ENCODE results near the gene RBMS3.

The RBMS3 gene

DNA sequence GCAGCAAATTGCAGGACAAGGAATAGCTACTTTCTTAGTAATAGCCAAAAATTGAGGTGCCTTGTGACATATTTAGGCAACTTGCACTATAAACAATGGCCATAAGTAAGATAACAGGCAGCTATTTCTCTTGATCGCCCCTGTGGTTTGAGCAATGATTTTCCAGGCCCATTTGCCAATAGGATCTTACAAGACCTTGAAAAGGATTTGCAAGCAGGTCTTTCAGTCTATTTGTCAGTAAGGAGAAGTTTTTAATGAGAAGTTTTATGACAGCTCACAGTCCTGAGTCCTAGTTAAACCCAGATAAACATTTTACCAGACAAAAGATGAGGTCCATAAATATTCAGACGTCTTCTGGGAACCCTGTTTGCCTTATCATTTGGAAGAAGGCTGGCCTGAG lies 645.5 kb downstream of the RBMS3 start:
- no peak for DNase-seq (ENCODE audit: low spot score)
- no peak overlapping the region for H3K4me3 ChIP-seq
- peak overlapping the region in 1 of 2 donors; percentile 23 for H3K27ac ChIP-seq
- TF ChIP-seq, protein P1, sequence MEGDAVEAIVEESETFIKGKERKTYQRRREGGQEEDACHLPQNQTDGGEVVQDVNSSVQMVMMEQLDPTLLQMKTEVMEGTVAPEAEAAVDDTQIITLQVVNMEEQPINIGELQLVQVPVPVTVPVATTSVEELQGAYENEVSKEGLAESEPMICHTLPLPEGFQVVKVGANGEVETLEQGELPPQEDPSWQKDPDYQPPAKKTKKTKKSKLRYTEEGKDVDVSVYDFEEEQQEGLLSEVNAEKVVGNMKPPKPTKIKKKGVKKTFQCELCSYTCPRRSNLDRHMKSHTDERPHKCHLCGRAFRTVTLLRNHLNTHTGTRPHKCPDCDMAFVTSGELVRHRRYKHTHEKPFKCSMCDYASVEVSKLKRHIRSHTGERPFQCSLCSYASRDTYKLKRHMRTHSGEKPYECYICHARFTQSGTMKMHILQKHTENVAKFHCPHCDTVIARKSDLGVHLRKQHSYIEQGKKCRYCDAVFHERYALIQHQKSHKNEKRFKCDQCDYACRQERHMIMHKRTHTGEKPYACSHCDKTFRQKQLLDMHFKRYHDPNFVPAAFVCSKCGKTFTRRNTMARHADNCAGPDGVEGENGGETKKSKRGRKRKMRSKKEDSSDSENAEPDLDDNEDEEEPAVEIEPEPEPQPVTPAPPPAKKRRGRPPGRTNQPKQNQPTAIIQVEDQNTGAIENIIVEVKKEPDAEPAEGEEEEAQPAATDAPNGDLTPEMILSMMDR (IDR thresholded peaks at IDR 0.05) = no peak

DNA sequence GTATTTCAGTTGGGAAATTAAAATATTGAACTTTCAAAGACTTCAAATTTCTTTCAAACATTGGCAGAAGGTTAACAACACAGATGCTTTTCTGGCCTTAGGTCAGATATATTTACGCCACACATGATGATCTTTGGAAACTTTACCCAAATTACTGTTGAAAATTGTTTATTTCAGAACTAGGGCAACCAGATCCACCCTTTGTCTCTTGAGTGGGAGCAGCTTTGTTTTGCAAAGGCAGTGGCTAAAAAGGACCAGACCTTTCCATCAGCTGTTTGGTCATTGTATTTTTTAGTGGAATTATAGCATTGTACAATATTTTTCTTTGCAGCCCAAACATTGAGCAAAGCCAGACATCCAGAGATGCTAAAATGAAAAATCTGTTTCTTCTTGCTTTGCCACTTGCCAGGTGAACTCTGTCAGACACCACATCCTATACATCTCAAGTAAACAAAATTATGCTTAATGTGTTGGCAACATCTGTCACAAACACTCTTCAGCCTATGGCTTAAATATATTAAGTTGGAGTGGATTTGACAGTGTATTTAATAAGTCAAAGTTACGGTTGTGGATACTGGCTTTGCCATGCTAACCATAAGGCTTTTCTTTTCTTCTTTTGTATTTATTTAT lies 651.9 kb downstream of the RBMS3 start:
- Histone ChIP-seq H3K27ac (no peak overlapping the region), H3K4me3 (no peak overlapping the region)
- TF ChIP-seq, protein P1 (IDR thresholded peaks at IDR 0.05) = no peak
- no peak for DNase-seq (ENCODE audit: low spot score)

DNA sequence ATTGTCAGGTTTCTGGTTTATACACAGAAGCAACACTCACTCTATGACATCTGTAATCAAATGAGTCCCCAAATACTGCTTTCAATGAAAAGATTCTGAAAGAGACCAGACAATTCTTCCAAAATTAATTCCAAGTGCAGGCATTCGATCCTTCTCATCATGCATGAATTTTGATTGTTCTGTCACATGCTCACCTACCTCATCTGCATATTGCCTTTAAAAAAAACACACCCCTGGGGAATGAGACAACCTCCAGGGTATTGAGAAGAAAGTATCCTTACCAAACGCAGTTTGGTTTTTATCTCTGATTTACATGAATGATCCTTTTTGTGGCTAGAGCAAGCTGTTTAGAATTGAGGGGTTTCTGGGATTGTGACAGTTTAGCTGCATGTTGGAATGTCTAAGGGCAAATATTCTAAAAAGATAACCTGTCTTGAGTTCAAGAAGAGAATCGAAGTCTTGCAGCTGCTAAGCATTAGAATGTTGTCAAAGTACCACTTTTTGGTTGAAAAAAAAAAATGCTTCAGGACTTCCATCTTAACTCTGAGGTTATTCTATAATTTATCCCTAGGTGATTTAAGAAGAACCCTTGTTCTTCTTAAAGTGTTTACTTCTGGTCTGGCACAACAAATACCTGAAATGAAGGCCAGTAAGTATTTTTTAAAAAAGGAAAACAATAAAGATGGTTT lies 653.1 kb downstream of the RBMS3 start:
- DNase-seq (ENCODE audit: low spot score) = no peak
- no peak overlapping the region for H3K4me3 ChIP-seq
- TF ChIP-seq, protein P1 (IDR thresholded peaks at IDR 0.05) = no peak
- no peak overlapping the region for H3K27ac ChIP-seq

DNA sequence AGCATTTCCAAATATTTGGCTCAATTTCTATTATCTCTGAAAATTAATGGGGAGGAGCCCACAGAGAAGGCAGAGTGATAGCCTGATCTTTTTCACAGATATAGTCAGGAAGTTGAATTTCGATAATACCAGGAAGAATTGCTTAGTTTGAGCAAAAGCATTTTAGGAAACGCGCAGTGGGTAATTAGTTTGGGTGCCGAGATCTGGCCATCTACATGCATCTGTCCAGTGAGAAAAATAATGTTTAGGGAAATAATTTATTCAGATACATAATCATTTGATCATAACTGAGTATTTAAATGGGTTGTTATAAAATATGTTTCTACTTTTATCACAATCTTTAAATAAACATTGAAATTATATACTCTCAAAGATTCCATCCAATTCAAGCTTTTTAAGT lies 653.9 kb downstream of the RBMS3 start:
- no peak overlapping the region for H3K4me3 ChIP-seq
- TF ChIP-seq, protein P1 (IDR thresholded peaks at IDR 0.05) = no peak
- DNase-seq (ENCODE audit: low spot score) = no peak
- no peak overlapping the region for H3K27ac ChIP-seq

DNA sequence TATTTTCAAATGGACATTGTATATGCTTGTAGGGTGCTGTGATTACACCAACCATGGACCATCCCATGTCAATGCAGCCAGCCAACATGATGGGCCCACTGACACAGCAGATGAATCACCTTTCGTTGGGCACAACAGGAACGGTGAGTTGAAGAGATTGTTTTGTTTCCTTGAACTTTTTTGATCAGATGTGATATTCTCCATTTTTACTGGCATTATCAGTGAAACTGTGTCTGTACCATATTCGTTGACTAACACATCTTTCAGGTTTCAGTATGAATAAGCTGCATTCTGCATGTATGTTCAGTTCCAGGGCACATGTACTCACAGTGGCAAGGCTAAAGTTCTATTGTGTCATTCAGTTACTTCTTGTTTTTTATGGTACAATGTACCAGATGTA lies 655.2 kb downstream of the RBMS3 start:
- DNase-seq (ENCODE audit: low spot score) = no peak
- TF ChIP-seq, protein P1 (IDR thresholded peaks at IDR 0.05) = no peak
- H3K27ac ChIP-seq = no peak overlapping the region
- no peak overlapping the region for H3K4me3 ChIP-seq

DNA sequence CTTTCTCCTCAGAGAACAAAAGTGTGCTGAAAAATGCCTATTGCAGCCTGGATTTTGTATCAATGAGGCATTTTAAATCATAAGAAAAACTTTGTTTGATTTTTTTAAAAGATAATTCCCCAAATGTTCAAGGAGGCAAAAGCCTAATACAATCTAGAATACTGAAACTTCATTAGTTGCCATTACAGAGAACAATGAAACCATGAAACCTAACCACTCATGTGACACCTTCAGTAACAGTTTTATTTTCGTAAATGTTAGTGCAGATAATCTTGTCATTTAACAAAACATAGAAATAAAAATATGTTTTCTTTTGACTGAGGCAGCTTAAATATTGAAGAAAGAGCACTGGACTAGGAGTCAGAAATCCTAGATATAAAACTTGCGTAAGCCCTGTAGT lies 655.9 kb downstream of the RBMS3 start:
- TF ChIP-seq, protein P1 (IDR thresholded peaks at IDR 0.05) = no peak
- no peak overlapping the region for H3K4me3 ChIP-seq
- no peak for DNase-seq (ENCODE audit: low spot score)

DNA sequence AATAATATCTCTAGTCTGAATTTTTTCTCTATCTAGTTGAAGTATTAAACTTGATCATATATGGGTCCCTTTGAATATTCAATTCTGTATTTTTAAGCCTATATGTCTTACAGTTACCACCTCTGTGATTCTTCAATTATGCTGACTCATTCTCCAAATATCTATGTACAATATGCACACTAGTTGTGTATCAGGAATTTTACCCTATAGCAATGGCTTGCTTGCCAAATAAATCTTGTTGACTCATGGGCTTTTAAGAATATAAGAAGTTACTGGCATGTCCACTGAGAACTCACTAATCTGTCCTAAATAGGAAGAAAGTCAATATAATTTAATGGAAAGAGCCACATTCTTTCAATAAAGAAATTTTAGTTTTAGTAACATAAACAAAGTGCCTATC lies 656.3 kb downstream of the RBMS3 start:
- TF ChIP-seq, protein P1 (IDR thresholded peaks at IDR 0.05) = no peak
- no peak for DNase-seq (ENCODE audit: low spot score)
- Histone ChIP-seq H3K27ac (no peak overlapping the region), H3K4me3 (no peak overlapping the region)

More for the DNA sequence above, 655.9 kb downstream of the RBMS3 start:
- no peak overlapping the region for H3K27ac ChIP-seq

All from coronary artery (tissue), 2 donors.